HepG2 (cell line): ENCODE results near the gene MBD4.
"Not testable (repeated sequence)": the region's sequence is repeated elsewhere in the genome, so short reads cannot be mapped to it uniquely, and the experiment has no call there.

Source experiments
- FOXP1 ChIP-seq, 2 experiments: fragments of 450-650 bp in 1 of 2; IDR thresholded peaks; 2 replicates each; pipeline ENCODE4 v1.6.1; 2017 to 2018; ENCODE audit warnings: antibody characterized with exemption in 1 of 2
- NR1H2 ChIP-seq: sonication (generic); formaldehyde crosslinking; IDR thresholded peaks from 2 replicates; pipeline ENCODE4 v1.8.1; 2022; ENCODE audit warnings: low read depth, missing genetic modification reagents, borderline replicate concordance
- POLR2AphosphoS5 ChIP-seq: IDR thresholded peaks from 2 replicates; pipeline ENCODE4 v1.6.1; 2012; ENCODE audit warnings: low read depth, low read length

DNA sequence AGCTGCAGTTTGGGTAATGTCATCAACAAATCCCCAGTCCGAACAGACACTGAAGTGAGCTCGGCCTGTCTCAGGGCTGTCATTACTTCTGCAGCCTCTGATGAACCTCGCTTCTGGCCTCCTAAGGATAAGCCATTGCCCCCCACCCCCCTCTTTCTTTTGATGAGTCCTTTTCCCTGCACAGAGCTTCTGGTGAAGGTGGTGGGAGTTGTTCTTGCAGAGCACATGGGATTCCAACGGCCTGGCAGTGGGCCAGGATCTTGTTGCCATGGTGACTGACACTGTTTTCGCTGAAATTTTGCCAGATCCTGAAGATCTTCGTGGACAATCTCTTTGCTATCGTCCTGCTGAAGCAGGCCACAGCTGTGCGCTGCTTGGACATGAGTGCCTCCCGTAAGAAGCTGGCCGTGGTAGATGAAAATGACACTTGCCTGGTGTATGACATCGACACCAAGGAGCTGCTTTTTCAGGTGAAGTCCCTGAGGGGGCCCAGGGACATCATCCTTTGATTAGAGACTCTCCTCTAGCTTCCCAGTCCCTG, 41.5 kb upstream of the MBD4 start:
- TF ChIP-seq NR1H2 (CRISPR knock-in tag); POLR2AphosphoS5; FOXP1 (IDR thresholded peaks at IDR 0.05); FOXP1 (CRISPR knock-in tag; IDR thresholded peaks at IDR 0.05): not testable (repeated sequence)
